PC-9 (cell line): ENCODE measurements around the gene FBXO10. TPM values are rescaled to one million over a fixed set of nuclear protein-coding genes. Genes with fewer than 3 reads are reported as not detected.

Source experiments
- BruUV-seq: library from RNA; stranded (reverse); fragments of 400-500 nt; replicated peaks from 2 replicates; lab custom pipeline; 2021; lab: Mats Ljungman, UMichigan
- CTCF ChIA-PET: fragments of 300-600 bp; sonication (Branson Sonifier 250); formaldehyde crosslinking; loops from one replicate; lab custom pipeline; 2022; ENCODE audit warnings: antibody characterized with exemption; lab: Charles Lee
- POLR2A ChIA-PET: fragments of 300-600 bp; sonication (Branson Sonifier 250); formaldehyde crosslinking; loops from one replicate; lab custom pipeline; 2022; ENCODE audit warnings: antibody characterized with exemption; ENCODE audit not compliant: unreplicated experiment; lab: Charles Lee
- DNase-seq, 2 experiments: peaks; one replicate each; pipeline versions ENCODE4 v3.0.0 to v3.0.0-alpha.2; 2015 to 2022; ENCODE audit warnings: mixed read lengths in 1 of 2
- H2AFZ ChIP-seq: fragments of 200-600 bp; sonication (generic); 2 replicates; pipeline ENCODE4 v1.8.1; 2017; ENCODE audit warnings: antibody characterized with exemption
- H3F3A ChIP-seq: fragments of 200-600 bp; sonication (generic); 2 replicates; pipeline ENCODE4 v1.8.1; 2017; ENCODE audit warnings: antibody characterized with exemption, mild to moderate bottlenecking, low read depth; ENCODE audit not compliant: insufficient read depth
- H3K27ac ChIP-seq: fragments of 200-600 bp; sonication (generic); 2 replicates; pipeline ENCODE4 v1.6.1; 2016; ENCODE audit warnings: mixed run types
- H3K27me3 ChIP-seq: fragments of 200-600 bp; sonication (generic); 2 replicates; pipeline ENCODE4 v1.6.1; 2016; ENCODE audit warnings: low read depth, mixed run types; ENCODE audit not compliant: insufficient read depth
- H3K36me3 ChIP-seq: fragments of 200-600 bp; sonication (generic); 2 replicates; pipeline ENCODE4 v1.6.1; 2016; ENCODE audit warnings: low read depth, mixed run types
- H3K4me1 ChIP-seq: fragments of 200-600 bp; sonication (generic); replicated peaks from 2 replicates; pipeline ENCODE4 v1.6.1; 2016; ENCODE audit warnings: mixed run types; ENCODE audit not compliant: insufficient read depth
- H3K4me2 ChIP-seq: fragments of 200-600 bp; sonication (generic); 2 replicates; pipeline ENCODE4 v1.6.1; 2017; ENCODE audit warnings: mixed run types
- H3K4me3 ChIP-seq: fragments of 200-600 bp; sonication (generic); 2 replicates; pipeline ENCODE4 v1.6.1; 2016; ENCODE audit warnings: mixed run types
- H3K79me2 ChIP-seq: fragments of 200-600 bp; sonication (generic); 2 replicates; pipeline ENCODE4 v1.6.1; 2017; ENCODE audit warnings: low read depth, mixed run types
- H3K9me2 ChIP-seq: fragments of 200-600 bp; sonication (generic); 2 replicates; pipeline ENCODE4 v1.8.1; 2017; ENCODE audit warnings: mild to moderate bottlenecking; ENCODE audit not compliant: insufficient read depth
- H3K9me3 ChIP-seq: fragments of 200-600 bp; sonication (generic); 2 replicates; pipeline ENCODE4 v1.8.1; 2016; ENCODE audit warnings: low read depth; ENCODE audit not compliant: insufficient read depth
- H4K20me1 ChIP-seq: fragments of 200-600 bp; sonication (generic); 2 replicates; pipeline ENCODE4 v1.8.1; 2017; ENCODE audit not compliant: insufficient read depth
- CTCF ChIP-seq: fragments of 200-600 bp; sonication (generic); conservative IDR thresholded peaks from 2 replicates; pipeline ENCODE4 v1.6.1; 2017; ENCODE audit warnings: mixed run types, antibody characterized with exemption, mild to moderate bottlenecking, moderate library complexity
- EZH2 ChIP-seq: fragments of 200-600 bp; sonication (generic); IDR thresholded peaks from 2 replicates; pipeline ENCODE4 v1.8.0; 2017; ENCODE audit warnings: antibody characterized with exemption, low read depth
- intact Hi-C: fragments of 100-400 bp; cut with micrococcal nuclease; formaldehyde crosslinking; loops from one replicate; pipeline ENCODE4 v1.10.0; 2022; ENCODE audit not compliant: unreplicated experiment
- total RNA-seq: library from RNA; stranded (reverse); gene quantifications from 2 replicates; pipeline ENCODE4 v1.2.3, GENCODE V29; 2021

FBXO10 gene
- total RNA-seq, 1 experiment from 2014 or later = 3.7 TPM

- Histone ChIP-seq H3K27ac (peak overlapping the region; percentile 80), H3K36me3 (no peaks in the 10 kb centered on the region), H3K4me1 (peaks cover 21% of the 10 kb centered on the region), H3K9me2 (no peaks in the 10 kb centered on the region), H3K4me2 (peak overlapping the region; percentile 82), H2AFZ (peak overlapping the region; percentile 92), H3K4me3 (peak overlapping the region; percentile 71), H3K9me3 (no peaks in the 10 kb centered on the region), H3F3A (peaks cover 29% of the 10 kb centered on the region), H3K79me2 (peaks cover 35% of the 10 kb centered on the region), H3K27me3 (no peaks in the 10 kb centered on the region), H4K20me1 (0 out of 2 replicates have a peak, but pooled peaks cover 7% of the 10 kb centered on the region)
- intact Hi-C loops = no loop called here
- no peak for TF ChIP-seq CTCF
- no peak for TF ChIP-seq EZH2
- ChIA-PET CTCF (interaction anchor here (0.8 to 1.8 kb wide), 2 partner anchors 15 to 20 kb away, joined by 3 to 5 read pairs; no protein-coding TSS in a partner anchor), POLR2A (interaction anchor here (0.6 to 0.7 kb wide), 3 partner anchors 53 to 568 kb away, joined by 3 to 8 read pairs (median 3); no protein-coding TSS in a partner anchor)
- BruUV-seq = TSS peak; percentile 97
- peak; percentile 58 to 72 for DNase-seq
These were observed 110.0 kb downstream of the FBXO10 start for GRCh38 chr9:37466037-37466709.

GRCh38 chr9:37465249-37466036 is 110.7 kb downstream of the FBXO10 start, which contains the start of gene ZBTB5:
Gene ZBTB5, minus strand, starts transcription at chr9:37465450. Its CDS starts 22,899 bp downstream, at chr9:37442551.
- Histone ChIP-seq H3K4me1 (peaks cover 21% of the 10 kb centered on the region), H3K27ac (peak within 1 kb of the TSS; percentile 81), H3F3A (peaks cover 27% of the 10 kb centered on the region), H3K27me3 (no peaks in the 10 kb centered on the region), H2AFZ (peak within 1 kb of the TSS; percentile 92), H3K36me3 (no peaks in the 10 kb centered on the region), H3K4me2 (peak within 1 kb of the TSS; percentile 99), H3K4me3 (peak within 1 kb of the TSS; percentile 92), H4K20me1 (peaks cover 7% of the 10 kb centered on the region; the same call in 1 of the 2 replicates), H3K79me2 (peaks cover 42% of the 10 kb centered on the region), H3K9me2 (no peaks in the 10 kb centered on the region), H3K9me3 (no peaks in the 10 kb centered on the region)
- no TSS peak for BruUV-seq
- POLR2A ChIA-PET = interaction anchor here (0.6 to 0.7 kb wide), 6 partner anchors 16 to 558 kb away, joined by 6 to 17 read pairs (median 8); no protein-coding TSS in a partner anchor
- CTCF ChIA-PET = interaction anchor here (0.6 to 1.8 kb wide), 3 partner anchors 16 to 573 kb away, joined by 3 to 5 read pairs (median 3); no protein-coding TSS in a partner anchor
- TF ChIP-seq EZH2 (no peak), CTCF (no peak)
- peak; percentile 95 to 96 for DNase-seq
- intact Hi-C loops = loop anchor here (2.0 kb wide), 2 partner anchors 43 to 53 kb away; partner anchors contain the start of gene GRHPR
